ENCODE data around the gene GNPTAB.

GNPTAB gene

GRCh38 chr12:101802486-101802885 lies 28.3 kb downstream of the GNPTAB start:
- DNase-seq: no peak

GRCh38 chr12:101799774-101800173 lies 31.0 kb downstream of the GNPTAB start:
- no peak for DNase-seq

GRCh38 chr12:101795786-101796185 lies 35.0 kb downstream of the GNPTAB start:
- DNase-seq: no peak

- DNase-seq: no peak
These were observed 35.7 kb downstream of the GNPTAB start for GRCh38 chr12:101795013-101795412.

GRCh38 chr12:101794574-101794973 lies 36.2 kb downstream of the GNPTAB start:
- no peak for DNase-seq

- DNase-seq: no peak
These were observed 37.4 kb downstream of the GNPTAB start for GRCh38 chr12:101793401-101793800.

- no peak for DNase-seq
These were observed 38.5 kb downstream of the GNPTAB start for GRCh38 chr12:101792046-101792931.

- no peak for DNase-seq
These were observed 41.6 kb downstream of the GNPTAB start for GRCh38 chr12:101789171-101789570.

- DNase-seq: no peak
These were observed 45.1 kb downstream of the GNPTAB start for GRCh38 chr12:101785671-101786070.

- DNase-seq: no peak
These were observed 46.4 kb downstream of the GNPTAB start for GRCh38 chr12:101784376-101784775.

GRCh38 chr12:101783838-101784237 lies 46.9 kb downstream of the GNPTAB start:
- DNase-seq: no peak

- DNase-seq: no peak
These were observed 47.6 kb downstream of the GNPTAB start for GRCh38 chr12:101783150-101783549.

- no peak for DNase-seq
These were observed 48.5 kb downstream of the GNPTAB start for GRCh38 chr12:101782273-101782731.

GRCh38 chr12:101781834-101782233 lies 48.9 kb downstream of the GNPTAB start:
- DNase-seq: no peak

GRCh38 chr12:101780599-101780998 lies 50.2 kb downstream of the GNPTAB start:
- DNase-seq: no peak

- no peak for DNase-seq
These were observed 51.1 kb downstream of the GNPTAB start for GRCh38 chr12:101779626-101780025.

GRCh38 chr12:101779200-101779599 lies 51.6 kb downstream of the GNPTAB start:
- no peak for DNase-seq

- no peak for DNase-seq
These were observed 52.8 kb downstream of the GNPTAB start for GRCh38 chr12:101777978-101778377.

- no peak for DNase-seq
These were observed 53.3 kb downstream of the GNPTAB start for GRCh38 chr12:101777485-101777884.

- no peak for DNase-seq
These were observed 54.9 kb downstream of the GNPTAB start for GRCh38 chr12:101775816-101776215.

GRCh38 chr12:101773650-101774162 lies 57.1 kb downstream of the GNPTAB start:
- peak; percentile 66 for DNase-seq

GRCh38 chr12:101772012-101772775 lies 58.6 kb downstream of the GNPTAB start:
- DNase-seq: no peak

- DNase-seq: no peak
These were observed 60.9 kb downstream of the GNPTAB start for GRCh38 chr12:101769865-101770264.

GRCh38 chr12:101768781-101769180 lies 62.0 kb downstream of the GNPTAB start:
- DNase-seq: no peak
